ENCODE data around the gene MYRF.

MYRF gene

DNA sequence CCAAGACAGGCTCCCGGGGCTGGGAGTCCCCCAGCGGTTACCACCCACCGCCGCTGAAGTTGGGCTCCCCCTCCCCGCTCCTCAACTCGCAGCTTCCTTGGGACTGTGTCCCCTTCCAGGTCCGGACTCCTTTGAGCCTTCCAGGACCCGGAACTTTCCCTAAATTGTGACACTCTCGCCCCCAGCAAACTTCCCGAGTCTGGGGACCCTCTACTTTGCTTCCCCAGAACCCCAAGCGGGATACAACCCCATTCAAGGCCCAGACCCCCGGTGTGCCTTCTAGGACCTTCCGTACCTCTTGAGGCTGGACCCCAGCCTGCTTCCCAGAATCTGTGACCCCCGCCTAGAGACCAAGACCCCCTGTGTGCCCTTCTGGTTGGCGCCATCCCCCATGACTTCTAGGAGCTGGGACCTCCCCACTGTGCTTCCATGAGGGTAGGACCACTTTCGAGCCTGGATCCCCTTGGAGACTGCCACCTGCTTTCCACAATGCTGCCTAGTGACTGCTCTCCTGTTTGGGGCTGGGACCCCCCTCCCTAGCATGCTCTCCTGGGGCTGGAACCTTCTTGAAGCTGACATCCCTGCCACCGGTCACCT is 587 bp downstream of the MYRF start:
- H3K4me3 ChIP-seq (ENCODE audit: low read depth, low read length): peak overlapping the region; percentile 34
- H3K36me3 ChIP-seq (ENCODE audit: control insufficient read depth in 2 of 2, insufficient read depth in 1 of 2, low read length in 2 of 2): no peaks in the 10 kb centered on the region
- TF ChIP-seq GLIS1 (tag by site-specific recombination; IDR thresholded peaks at IDR 0.05) (peak; percentile 39; the same call in 1 of the 2 replicates), ZNF175 (tag by site-specific recombination; IDR thresholded peaks at IDR 0.05) (no peak), GLIS2 (tag by site-specific recombination; IDR thresholded peaks at IDR 0.05) (peak; percentile 81; the same call in 1 of the 2 replicates), ZNF202 (tag by site-specific recombination; IDR thresholded peaks at IDR 0.05; ENCODE audit: borderline replicate concordance) (no peak)
- TF ChIP-seq, protein P1, sequence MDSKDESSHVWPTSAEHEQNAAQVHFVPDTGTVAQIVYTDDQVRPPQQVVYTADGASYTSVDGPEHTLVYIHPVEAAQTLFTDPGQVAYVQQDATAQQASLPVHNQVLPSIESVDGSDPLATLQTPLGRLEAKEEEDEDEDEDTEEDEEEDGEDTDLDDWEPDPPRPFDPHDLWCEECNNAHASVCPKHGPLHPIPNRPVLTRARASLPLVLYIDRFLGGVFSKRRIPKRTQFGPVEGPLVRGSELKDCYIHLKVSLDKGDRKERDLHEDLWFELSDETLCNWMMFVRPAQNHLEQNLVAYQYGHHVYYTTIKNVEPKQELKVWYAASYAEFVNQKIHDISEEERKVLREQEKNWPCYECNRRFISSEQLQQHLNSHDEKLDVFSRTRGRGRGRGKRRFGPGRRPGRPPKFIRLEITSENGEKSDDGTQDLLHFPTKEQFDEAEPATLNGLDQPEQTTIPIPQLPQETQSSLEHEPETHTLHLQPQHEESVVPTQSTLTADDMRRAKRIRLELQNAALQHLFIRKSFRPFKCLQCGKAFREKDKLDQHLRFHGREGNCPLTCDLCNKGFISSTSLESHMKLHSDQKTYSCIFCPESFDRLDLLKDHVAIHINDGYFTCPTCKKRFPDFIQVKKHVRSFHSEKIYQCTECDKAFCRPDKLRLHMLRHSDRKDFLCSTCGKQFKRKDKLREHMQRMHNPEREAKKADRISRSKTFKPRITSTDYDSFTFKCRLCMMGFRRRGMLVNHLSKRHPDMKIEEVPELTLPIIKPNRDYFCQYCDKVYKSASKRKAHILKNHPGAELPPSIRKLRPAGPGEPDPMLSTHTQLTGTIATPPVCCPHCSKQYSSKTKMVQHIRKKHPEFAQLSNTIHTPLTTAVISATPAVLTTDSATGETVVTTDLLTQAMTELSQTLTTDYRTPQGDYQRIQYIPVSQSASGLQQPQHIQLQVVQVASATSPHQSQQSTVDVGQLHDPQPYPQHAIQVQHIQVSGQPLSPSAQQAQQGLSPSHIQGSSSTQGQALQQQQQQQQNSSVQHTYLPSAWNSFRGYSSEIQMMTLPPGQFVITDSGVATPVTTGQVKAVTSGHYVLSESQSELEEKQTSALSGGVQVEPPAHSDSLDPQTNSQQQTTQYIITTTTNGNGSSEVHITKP (tag by site-specific recombination; IDR thresholded peaks at IDR 0.05): peak; percentile 45
- no peaks in the 10 kb centered on the region; the same call in 1 of the 2 replicates for H3K4me1 ChIP-seq (ENCODE audit: control insufficient read depth, insufficient read depth, low read length)
- ChIA-PET CTCF (interaction anchor here (0.5 to 1.7 kb wide), 11 partner anchors 9 to 625 kb away, joined by 3 to 7 read pairs (median 3); no protein-coding TSS in a partner anchor), POLR2A (interaction anchor here (0.6 to 1.1 kb wide), 2 partner anchors 27 to 294 kb away, joined by 3 to 4 read pairs; no protein-coding TSS in a partner anchor)
- no peaks in the 10 kb centered on the region for H3K9me3 ChIP-seq (ENCODE audit: control insufficient read depth, insufficient read depth, low read depth, low read length)
- no peak overlapping the region for H3K27ac ChIP-seq (ENCODE audit: extremely low read depth, low read depth, low read length)

DNA sequence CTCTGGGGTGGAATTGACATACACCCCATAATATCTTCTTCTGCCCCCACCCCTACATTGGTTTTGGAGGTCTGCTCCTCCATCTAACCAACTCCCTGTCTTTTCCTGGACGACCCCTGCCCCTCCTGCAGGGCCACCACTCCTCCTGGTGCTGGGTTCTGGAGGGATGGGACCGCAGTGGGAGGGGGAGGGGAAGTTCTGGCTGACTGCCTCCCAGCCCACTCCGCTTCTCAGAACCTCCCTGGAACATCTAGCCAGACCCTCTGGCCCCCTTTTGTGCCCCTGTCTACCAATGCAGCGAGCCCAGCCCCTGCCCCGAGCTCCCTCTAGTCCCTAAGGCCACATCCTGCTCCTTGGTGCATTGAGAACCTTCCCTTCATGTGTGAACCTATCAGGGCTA is 1.2 kb downstream of the MYRF start:
- H3K36me3 ChIP-seq (ENCODE audit: control insufficient read depth in 2 of 2, insufficient read depth in 1 of 2, low read length in 2 of 2): no peaks in the 10 kb centered on the region
- ChIA-PET CTCF (interaction anchor here (0.6 to 1.7 kb wide), 11 partner anchors 8 to 355 kb away, joined by 3 to 7 read pairs (median 3); no protein-coding TSS in a partner anchor), POLR2A (interaction anchor here (0.6 to 1.1 kb wide), 2 partner anchors 26 to 293 kb away, joined by 3 to 4 read pairs; no protein-coding TSS in a partner anchor)
- TF ChIP-seq ZNF629 (tag by site-specific recombination; IDR thresholded peaks at IDR 0.05) (no peak), ZNF239 (tag by site-specific recombination; IDR thresholded peaks at IDR 0.05) (no peak), ZNF133 (tag by site-specific recombination; IDR thresholded peaks at IDR 0.05) (no peak), HOXA7 (CRISPR knock-in tag; IDR thresholded peaks at IDR 0.05; ENCODE audit: borderline replicate concordance) (no peak), SETDB1 (IDR thresholded peaks at IDR 0.05; ENCODE audit: insufficient read length, low read length) (no peak), REPIN1 (tag by site-specific recombination; IDR thresholded peaks at IDR 0.05; ENCODE audit: low read depth) (no peak), ZNF530 (tag by site-specific recombination; IDR thresholded peaks at IDR 0.05; ENCODE audit: low read depth) (no peak), ZBTB1 (tag by site-specific recombination; IDR thresholded peaks at IDR 0.05) (no peak), ZNF23 (tag by site-specific recombination; IDR thresholded peaks at IDR 0.05; ENCODE audit: borderline replicate concordance) (no peak), ZNF561 (tag by site-specific recombination; IDR thresholded peaks at IDR 0.05; ENCODE audit: borderline replicate concordance) (no peak), ZNF785 (tag by site-specific recombination; IDR thresholded peaks at IDR 0.05) (no peak), ZNF335 (tag by site-specific recombination; conservative IDR thresholded peaks at IDR 0.05) (no peak), ZBTB17 (tag by site-specific recombination; IDR thresholded peaks at IDR 0.05) (no peak), OSR2 (tag by site-specific recombination; IDR thresholded peaks at IDR 0.05) (no peak), ZNF473 (tag by site-specific recombination; IDR thresholded peaks at IDR 0.05) (no peak)
- TF ChIP-seq, protein P2, sequence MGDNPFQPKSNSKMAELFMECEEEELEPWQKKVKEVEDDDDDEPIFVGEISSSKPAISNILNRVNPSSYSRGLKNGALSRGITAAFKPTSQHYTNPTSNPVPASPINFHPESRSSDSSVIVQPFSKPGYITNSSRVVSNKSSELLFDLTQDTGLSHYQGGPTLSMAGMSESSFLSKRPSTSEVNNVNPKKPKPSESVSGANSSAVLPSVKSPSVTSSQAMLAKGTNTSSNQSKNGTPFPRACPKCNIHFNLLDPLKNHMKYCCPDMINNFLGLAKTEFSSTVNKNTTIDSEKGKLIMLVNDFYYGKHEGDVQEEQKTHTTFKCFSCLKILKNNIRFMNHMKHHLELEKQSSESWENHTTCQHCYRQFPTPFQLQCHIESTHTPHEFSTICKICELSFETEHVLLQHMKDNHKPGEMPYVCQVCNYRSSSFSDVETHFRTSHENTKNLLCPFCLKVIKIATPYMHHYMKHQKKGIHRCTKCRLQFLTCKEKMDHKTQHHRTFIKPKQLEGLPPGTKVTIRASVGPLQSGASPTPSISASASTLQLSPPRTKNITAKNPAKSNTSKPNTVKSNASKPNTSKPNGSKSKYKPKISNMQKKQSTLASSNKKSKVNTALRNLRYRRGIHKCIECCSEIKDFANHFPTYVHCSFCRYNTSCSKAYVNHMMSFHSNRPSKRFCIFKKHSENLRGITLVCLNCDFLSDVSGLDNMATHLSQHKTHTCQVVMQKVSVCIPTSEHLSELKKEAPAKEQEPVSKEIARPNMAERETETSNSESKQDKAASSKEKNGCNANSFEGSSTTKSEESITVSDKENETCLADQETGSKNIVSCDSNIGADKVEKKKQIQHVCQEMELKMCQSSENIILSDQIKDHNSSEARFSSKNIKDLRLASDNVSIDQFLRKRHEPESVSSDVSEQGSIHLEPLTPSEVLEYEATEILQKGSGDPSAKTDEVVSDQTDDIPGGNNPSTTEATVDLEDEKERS (tag by site-specific recombination; IDR thresholded peaks at IDR 0.05): no peak
- TF ChIP-seq, protein P3, sequence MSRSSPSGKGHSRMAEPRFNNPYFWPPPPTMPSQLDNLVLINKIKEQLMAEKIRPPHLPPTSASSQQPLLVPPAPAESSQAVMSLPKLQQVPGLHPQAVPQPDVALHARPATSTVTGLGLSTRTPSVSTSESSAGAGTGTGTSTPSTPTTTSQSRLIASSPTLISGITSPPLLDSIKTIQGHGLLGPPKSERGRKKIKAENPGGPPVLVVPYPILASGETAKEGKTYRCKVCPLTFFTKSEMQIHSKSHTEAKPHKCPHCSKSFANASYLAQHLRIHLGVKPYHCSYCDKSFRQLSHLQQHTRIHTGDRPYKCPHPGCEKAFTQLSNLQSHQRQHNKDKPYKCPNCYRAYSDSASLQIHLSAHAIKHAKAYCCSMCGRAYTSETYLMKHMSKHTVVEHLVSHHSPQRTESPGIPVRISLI (tag by site-specific recombination; IDR thresholded peaks at IDR 0.05): no peak
- TF ChIP-seq, protein P4, sequence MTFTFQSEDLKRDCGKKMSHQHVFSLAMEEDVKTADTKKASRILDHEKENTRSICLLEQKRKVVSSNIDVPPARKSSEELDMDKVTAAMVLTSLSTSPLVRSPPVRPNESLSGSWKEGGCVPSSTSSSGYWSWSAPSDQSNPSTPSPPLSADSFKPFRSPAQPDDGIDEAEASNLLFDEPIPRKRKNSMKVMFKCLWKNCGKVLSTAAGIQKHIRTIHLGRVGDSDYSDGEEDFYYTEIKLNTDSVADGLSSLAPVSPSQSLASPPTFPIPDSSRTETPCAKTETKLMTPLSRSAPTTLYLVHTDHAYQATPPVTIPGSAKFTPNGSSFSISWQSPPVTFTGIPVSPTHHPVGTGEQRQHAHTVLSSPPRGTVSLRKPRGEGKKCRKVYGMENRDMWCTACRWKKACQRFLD (tag by site-specific recombination; IDR thresholded peaks at IDR 0.05): no peak
- H3K27ac ChIP-seq (ENCODE audit: extremely low read depth, low read depth, low read length): no peak overlapping the region
- no peaks in the 10 kb centered on the region for H3K9me3 ChIP-seq (ENCODE audit: control insufficient read depth, insufficient read depth, low read depth, low read length)
- no peaks in the 10 kb centered on the region; the same call in 1 of the 2 replicates for H3K4me1 ChIP-seq (ENCODE audit: control insufficient read depth, insufficient read depth, low read length)
- no peak overlapping the region for H3K4me3 ChIP-seq (ENCODE audit: low read depth, low read length)
